Measurements from ENCODE around the gene MEX3D.

DNA sequence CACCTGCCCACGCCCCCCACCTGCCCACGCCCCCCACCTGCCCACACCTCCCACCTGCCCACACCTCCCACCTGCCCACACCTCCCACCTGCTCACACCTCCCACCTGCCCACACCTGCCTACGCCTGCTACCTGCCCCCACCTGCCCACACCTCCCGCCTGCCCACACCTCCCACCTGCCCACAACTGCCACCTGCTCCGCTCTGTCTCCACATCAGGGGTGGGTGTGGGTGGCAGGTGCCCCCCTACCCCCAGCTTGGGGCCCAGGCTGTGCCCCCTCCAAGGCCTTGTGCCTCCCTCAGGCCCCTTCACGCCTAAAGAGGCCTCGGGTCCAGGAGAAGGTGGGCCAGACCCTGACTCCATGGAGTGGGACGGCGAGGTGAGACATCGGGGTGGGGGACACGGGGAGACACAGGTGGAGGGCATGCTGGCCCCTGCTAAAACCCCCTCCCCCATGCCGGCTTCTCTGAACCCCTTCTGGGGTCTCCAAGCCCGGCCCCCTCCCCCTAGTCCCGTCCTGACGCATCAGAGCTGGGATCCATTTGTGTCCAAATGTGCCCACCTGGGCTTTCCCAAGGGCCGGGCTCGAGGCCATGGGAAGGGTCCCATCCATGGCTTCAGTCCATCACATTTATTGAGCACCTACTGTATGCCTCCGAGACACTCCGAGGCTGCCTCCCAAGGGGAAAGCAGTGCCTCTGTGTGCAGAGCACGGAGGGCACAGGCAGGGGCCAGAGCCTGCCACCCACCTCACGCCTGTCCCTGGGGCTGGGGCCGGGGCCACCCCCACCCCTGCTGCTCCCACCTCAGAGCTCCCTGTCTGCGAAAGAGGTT lies 39.3 kb downstream of the MEX3D start:
- TF ChIP-seq EP300 (IDR thresholded peaks at IDR 0.05; ENCODE audit: low read depth): no peak
- TF ChIP-seq, protein P1, sequence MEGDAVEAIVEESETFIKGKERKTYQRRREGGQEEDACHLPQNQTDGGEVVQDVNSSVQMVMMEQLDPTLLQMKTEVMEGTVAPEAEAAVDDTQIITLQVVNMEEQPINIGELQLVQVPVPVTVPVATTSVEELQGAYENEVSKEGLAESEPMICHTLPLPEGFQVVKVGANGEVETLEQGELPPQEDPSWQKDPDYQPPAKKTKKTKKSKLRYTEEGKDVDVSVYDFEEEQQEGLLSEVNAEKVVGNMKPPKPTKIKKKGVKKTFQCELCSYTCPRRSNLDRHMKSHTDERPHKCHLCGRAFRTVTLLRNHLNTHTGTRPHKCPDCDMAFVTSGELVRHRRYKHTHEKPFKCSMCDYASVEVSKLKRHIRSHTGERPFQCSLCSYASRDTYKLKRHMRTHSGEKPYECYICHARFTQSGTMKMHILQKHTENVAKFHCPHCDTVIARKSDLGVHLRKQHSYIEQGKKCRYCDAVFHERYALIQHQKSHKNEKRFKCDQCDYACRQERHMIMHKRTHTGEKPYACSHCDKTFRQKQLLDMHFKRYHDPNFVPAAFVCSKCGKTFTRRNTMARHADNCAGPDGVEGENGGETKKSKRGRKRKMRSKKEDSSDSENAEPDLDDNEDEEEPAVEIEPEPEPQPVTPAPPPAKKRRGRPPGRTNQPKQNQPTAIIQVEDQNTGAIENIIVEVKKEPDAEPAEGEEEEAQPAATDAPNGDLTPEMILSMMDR (IDR thresholded peaks at IDR 0.05): no peak
- TF ChIP-seq POLR2A (IDR thresholded peaks at IDR 0.05): no peak
- no peak for TF ChIP-seq POLR2AphosphoS5 (IDR thresholded peaks at IDR 0.05)
